Muscle of leg (tissue), 11 donors: ENCODE results near the gene REV3L. TPM values are rescaled to one million over a fixed set of nuclear protein-coding genes. Genes with fewer than 3 reads are reported as not detected.
"Not testable (repeated sequence)": the region's sequence is repeated elsewhere in the genome, so short reads cannot be mapped to it uniquely, and the experiment has no call there.

Experiments used
- DNase-seq: peaks from one replicate; pipeline ENCODE4 v3.0.0; 2013
- H3K27ac ChIP-seq: one replicate; pipeline ENCODE4 v1.5.1; 2013; ENCODE audit warnings: mild to moderate bottlenecking, low read length, control low read depth
- H3K27me3 ChIP-seq: one replicate; pipeline ENCODE4 v1.6.1; 2013; ENCODE audit warnings: low read length; ENCODE audit not compliant: control insufficient read depth, insufficient read depth
- H3K36me3 ChIP-seq: one replicate; pipeline ENCODE4 v1.6.1; 2013; ENCODE audit warnings: low read length; ENCODE audit not compliant: control insufficient read depth, insufficient read depth
- H3K4me1 ChIP-seq: one replicate; pipeline ENCODE4 v1.6.1; 2013; ENCODE audit warnings: low read length; ENCODE audit not compliant: control insufficient read depth, insufficient read depth
- H3K4me3 ChIP-seq: one replicate; pipeline ENCODE4 v1.5.1; 2013; ENCODE audit warnings: low read length, control low read depth
- H3K9me3 ChIP-seq: replicated peaks from 2 replicates; pipeline ENCODE4 v1.6.1; 2013; ENCODE audit warnings: low read depth, low read length; ENCODE audit not compliant: control insufficient read depth
- WGBS: methylation state at CpG from one replicate; pipeline ENCODE4 v1.1.5; 2013; ENCODE audit warnings: missing lambda C conversion rate; ENCODE audit not compliant: insufficient coverage; 5-methylcytosine and 5-hydroxymethylcytosine counted together
- polyA plus RNA-seq, 8 donors: library from polyadenylated mRNA; unstranded; fragments of 120-200 nt; gene quantifications; one replicate each; pipeline versions ENCODE4 v1.2.1 to v1.2.3, GENCODE V29; 2013; ENCODE audit warnings: inconsistent platforms in 1 of 8, low replicate concordance in 1 of 8; ENCODE audit not compliant: insufficient read length in 8 of 8, insufficient read depth in 1 of 8
- total RNA-seq: library from RNA; stranded (reverse); fragments of 120-200 nt; gene quantifications from one replicate; pipeline ENCODE4 v1.2.4, GENCODE V29; 2013

Gene REV3L
- total and polyA plus RNA-seq, 9 donors = 28.0 to 50.9 (median 34.1) TPM

DNA sequence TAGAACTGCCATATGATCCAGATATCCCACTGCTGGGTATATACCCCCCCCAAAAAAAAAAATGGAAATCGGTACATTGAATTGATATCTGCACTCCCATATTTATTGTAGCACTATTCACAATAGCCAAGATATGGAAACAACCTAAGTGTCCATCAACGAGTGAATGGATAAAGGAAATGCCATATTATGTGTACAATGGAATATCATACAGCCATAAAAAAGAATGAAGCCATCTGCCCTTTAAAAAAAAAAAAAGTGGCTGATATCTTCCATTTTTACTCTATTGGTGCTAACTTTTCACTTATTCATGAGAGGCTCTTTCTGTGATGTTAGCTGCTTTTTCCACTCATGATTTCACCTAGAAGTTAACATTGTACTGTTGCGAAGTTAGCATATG, 156.5 kb downstream of the REV3L start:
- Histone ChIP-seq H3K36me3 (peaks cover 23% of the 10 kb centered on the region), H3K9me3 (no peaks in the 10 kb centered on the region), H3K4me3 (no peak overlapping the region), H3K4me1 (no peaks in the 10 kb centered on the region), H3K27me3 (no peaks in the 10 kb centered on the region), H3K27ac (no peak overlapping the region)
- WGBS = 100% methylated on average over 1 of the region's 3 CpGs
- no peak for DNase-seq

DNA sequence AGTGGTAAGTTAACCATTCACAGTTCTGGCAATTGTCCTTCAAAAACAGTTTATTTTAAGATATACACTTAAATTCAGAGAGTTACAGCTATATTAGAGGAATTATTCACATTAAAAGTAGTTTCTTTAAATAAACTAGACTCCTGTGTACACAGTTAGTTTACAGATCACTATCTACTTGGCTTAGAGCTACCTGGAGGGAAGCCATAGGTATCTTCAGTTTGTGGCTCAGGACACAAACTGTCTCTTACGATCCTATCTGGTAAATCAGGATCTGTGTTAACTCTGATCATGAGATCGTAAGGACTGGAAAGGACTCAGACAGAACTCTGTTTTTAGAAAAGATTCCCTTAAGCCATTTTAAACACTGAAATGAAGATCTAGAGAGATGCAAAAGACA, 160.9 kb downstream of the REV3L start:
- no peak for DNase-seq
- no CpG with 5 or more reads among the region's 2 CpGs for WGBS
- no peaks in the 10 kb centered on the region for H3K4me1 ChIP-seq
- no peaks in the 10 kb centered on the region for H3K27me3 ChIP-seq
- no peaks in the 10 kb centered on the region for H3K9me3 ChIP-seq
- H3K36me3 ChIP-seq = peaks cover 16% of the 10 kb centered on the region
- H3K27ac ChIP-seq = no peak overlapping the region
- no peak overlapping the region for H3K4me3 ChIP-seq

DNA sequence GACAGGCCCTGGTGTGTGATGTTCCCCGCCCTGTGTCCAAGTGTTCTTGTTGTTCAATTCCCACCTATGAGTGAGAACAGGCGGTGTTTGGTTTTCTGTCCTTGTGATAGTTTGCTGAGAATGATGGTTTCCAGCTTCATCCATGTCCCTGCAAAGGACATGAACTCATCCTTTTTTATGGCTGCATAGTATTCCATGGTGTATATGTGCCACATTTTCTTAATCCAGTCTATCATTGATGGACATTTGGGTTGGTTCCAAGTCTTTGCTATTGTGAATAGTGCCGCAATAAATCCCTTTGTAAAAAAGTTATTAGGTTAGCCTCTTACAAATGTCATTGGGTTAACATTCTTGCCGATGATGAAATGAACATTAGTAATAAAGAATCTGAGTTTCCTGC, 175.1 kb downstream of the REV3L start:
- not testable (repeated sequence) for H3K27ac ChIP-seq, H3K27me3 ChIP-seq, H3K4me1 ChIP-seq, H3K4me3 ChIP-seq, H3K9me3 ChIP-seq, DNase-seq
- WGBS = no CpG with 5 or more reads among the region's 4 CpGs
- H3K36me3 ChIP-seq = peaks cover 38% of the 10 kb centered on the region

DNA sequence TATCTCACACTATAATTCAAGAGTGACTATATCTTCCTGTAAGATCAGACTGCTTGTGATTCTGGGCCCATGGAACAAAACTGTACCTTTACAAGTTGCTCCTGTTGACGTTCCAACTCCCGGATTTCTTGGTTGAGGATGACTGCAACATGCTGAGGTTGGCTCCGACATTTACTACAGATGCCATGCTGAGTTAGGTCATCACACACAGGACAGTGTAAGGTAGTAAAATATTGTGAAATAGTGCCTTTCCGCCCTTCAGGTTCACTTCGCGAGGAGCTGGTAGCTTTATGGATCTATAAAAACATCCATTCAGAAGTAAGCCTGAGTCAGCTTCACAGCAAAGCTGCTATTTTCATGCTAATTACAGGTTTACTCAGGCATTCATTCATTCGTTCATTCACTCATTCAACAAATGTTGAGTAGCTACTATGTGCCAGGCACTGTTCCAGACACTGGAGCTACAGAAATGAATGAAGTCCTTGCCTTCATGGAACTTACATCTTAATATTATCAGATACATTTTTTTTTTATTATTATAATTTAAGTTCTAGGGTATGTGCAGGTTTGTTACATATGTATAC, 175.7 kb downstream of the REV3L start:
- no peak overlapping the region for H3K4me3 ChIP-seq
- H3K36me3 ChIP-seq = peaks cover 34% of the 10 kb centered on the region
- H3K4me1 ChIP-seq = no peaks in the 10 kb centered on the region
- DNase-seq = no peak
- H3K9me3 ChIP-seq = no peaks in the 10 kb centered on the region
- WGBS = 69% methylated on average over 3 of the region's 7 CpGs
- no peak overlapping the region for H3K27ac ChIP-seq
- H3K27me3 ChIP-seq = no peaks in the 10 kb centered on the region

DNA sequence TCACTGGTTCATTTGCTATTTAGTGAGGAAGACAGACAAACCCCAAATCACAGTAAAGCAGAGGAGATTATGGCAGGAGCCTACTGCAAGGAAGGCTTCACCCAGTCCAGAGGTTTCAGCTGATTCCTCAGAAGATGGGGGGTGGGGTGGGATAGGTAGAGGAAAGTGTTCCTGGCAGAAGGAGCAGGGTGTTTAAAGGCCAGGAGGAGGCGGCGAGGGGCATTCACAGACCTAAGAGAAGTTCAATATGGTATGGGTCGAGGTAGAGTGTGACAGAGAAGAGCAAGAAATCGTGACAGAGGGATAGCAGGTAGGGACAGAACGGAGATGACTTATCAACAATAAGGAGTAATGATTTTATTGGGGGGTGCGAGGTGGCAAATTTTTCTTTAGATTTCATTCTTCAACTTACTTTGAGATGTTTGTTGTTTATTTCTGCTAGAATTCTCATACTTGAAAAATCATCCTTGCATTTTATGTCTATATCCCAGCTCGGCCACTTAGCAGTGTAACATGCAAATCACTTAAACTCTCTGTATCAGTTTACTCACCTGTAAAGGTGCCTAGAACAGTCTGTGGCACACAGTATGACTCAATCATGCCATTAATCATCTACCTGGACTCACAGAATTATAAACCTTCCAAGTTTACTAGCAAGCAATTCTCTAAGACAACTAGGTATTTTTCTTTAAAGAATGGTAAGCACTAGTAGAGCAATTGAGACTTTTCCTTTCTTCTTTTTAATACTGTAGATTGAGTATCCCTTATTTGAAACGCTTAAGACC, 176.7 kb downstream of the REV3L start:
- Histone ChIP-seq H3K27me3 (no peaks in the 10 kb centered on the region), H3K9me3 (no peaks in the 10 kb centered on the region), H3K36me3 (peaks cover 34% of the 10 kb centered on the region), H3K4me1 (no peaks in the 10 kb centered on the region), H3K4me3 (no peak overlapping the region), H3K27ac (no peak overlapping the region)
- WGBS = 85% methylated on average over 6 of the region's 8 CpGs
- DNase-seq = no peak

DNA sequence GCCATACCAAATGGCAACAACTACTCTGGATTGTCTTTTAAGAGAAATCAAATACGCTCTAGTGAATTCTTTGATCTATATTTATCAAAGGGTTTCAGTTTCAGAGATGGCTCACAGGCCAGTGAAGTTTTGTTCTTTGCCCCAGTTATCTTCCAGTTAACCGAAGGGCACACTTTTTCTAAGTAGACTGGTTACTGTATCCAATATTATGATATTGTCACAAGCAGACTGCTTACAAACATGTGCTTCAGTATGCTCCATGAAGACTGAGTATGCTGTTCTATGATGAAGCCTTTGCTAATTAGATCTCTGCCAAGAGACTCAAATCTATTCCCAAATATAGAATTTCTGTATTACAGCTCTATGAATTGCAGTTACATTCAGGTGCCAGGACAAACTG, 181.1 kb downstream of the REV3L start:
- DNase-seq = no peak
- no CpG with 5 or more reads among the region's 2 CpGs for WGBS
- Histone ChIP-seq H3K36me3 (peaks cover 8% of the 10 kb centered on the region), H3K9me3 (no peaks in the 10 kb centered on the region), H3K27me3 (no peaks in the 10 kb centered on the region), H3K4me3 (no peak overlapping the region), H3K4me1 (no peaks in the 10 kb centered on the region), H3K27ac (no peak overlapping the region)

DNA sequence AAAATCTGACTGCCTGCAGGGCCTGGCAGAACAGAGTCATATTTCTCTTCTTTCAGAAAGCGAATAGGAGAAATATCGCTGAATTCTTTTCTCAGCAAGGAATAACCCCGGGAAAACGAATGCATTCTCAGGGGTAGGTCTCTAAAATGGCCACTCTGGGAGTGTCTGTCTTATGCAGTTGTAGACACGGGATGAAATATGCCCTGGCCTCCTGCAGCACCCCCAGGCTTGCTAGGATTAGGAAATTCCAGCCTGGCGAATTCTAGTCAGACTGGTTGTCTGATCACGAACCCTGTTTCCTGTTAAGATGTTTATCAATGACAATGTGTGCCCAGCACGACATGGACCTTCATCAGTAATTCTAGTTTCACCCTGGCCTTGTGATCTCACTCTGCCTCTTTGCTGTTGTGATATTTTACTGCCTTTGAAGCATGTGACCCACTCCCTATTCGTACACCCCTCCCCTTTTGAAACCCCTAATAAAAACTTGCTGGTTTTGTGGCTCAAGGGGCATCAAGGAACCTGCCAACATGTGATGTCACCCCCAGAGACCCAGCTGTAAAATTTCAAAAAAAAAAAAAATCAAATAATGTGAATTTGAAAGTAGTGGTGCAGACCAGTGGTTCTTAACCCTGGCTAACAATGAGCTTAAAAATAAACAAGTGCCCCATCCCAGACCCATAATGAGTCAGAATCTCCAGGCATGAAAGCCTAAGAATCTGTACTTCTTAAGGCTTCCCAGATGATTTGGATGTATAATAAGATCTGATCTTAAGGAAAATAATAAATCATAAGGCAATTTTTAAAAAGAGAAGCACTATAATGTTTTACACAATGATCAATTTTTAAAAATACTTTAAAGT, 181.8 kb downstream of the REV3L start:
- not testable (repeated sequence) for DNase-seq, H3K9me3 ChIP-seq, H3K36me3 ChIP-seq, H3K27ac ChIP-seq, H3K27me3 ChIP-seq, H3K4me3 ChIP-seq, H3K4me1 ChIP-seq
- WGBS = 94% methylated on average over 6 of the region's 9 CpGs

DNA sequence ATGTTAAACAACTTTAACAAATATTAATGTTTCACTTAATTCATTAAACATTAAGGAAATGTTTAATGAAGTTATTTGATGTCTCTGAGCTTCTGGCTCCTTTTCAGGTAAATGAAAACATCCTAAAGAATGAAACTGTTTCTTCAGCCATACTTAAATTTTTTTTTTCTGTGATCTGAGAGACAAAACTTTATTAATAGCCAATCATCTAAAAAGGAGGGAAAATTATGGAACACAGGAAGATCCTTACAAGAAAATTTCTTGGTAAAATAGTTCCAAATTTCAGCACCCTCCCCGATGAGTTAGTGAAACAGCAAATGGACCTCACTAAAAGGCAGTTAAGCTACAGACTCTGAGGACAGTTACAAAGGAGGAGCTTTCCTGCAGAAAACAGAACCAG, 185.2 kb downstream of the REV3L start:
- no peak for DNase-seq
- peaks cover 2% of the 10 kb centered on the region for H3K36me3 ChIP-seq
- H3K9me3 ChIP-seq = no peaks in the 10 kb centered on the region
- no peaks in the 10 kb centered on the region for H3K27me3 ChIP-seq
- H3K27ac ChIP-seq = no peak overlapping the region
- WGBS = no CpG with 5 or more reads among the region's 1 CpG
- no peaks in the 10 kb centered on the region for H3K4me1 ChIP-seq
- no peak overlapping the region for H3K4me3 ChIP-seq

DNA sequence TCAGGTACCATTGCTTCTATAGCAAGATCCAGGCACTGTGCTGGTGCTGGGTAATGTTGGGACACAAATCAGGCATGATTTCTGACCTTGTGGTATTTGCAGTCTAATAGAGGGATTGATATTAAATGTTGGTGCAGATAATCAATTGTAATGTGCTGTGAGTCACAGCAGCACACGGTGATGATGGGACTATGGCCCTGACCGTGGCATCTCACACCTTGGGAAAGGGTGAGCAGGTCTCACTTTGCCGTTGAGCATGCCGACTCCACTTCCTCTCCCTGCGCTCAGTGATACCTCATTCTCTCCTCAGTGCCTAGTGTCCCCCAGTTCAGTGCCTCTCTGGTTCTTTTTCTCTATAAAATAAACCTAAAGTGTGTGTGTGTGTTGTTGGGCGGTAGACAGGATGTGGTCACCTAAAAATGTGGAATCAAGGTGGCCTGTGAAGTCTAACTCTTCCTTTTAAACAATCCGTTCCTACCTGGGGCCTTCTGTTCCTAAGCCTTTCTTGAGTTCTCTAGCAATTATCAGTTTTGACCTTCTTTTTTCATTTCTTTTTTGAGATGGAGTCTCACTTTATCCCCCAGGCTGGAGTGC, 188.5 kb downstream of the REV3L start:
- WGBS = no CpG with 5 or more reads among the region's 7 CpGs
- Histone ChIP-seq H3K4me1 (no peaks in the 10 kb centered on the region), H3K36me3 (peaks cover 2% of the 10 kb centered on the region), H3K27me3 (no peaks in the 10 kb centered on the region), H3K9me3 (no peaks in the 10 kb centered on the region), H3K4me3 (no peak overlapping the region), H3K27ac (no peak overlapping the region)
- DNase-seq = no peak
